ENCODE measurements around the gene LRWD1.

- TF ChIP-seq CTCF (IDR thresholded peaks at IDR 0.05) (no peak), USF1 (CRISPR knock-in tag; IDR thresholded peaks at IDR 0.05) (no peak)
These were observed 13.3 kb upstream of the LRWD1 start for GRCh38 chr7:102451371-102452054.

All from WTC11 (cell line).